DOHH2 (cell line): ENCODE data around the gene PSD4.

ENCODE experiments used
- H3F3A ChIP-seq: fragments of 200-600 bp; sonication (generic), shearing (Covaris generic); 2 replicates; pipeline ENCODE4 v1.6.0; 2016; ENCODE audit warnings: antibody characterized with exemption, mild to moderate bottlenecking; ENCODE audit not compliant: control insufficient read depth, insufficient read depth
- H3K27ac ChIP-seq: fragments of 200-600 bp; sonication (generic); 2 replicates; pipeline ENCODE4 v1.5.1; 2014; ENCODE audit warnings: low read depth, mild to moderate bottlenecking, low read length, moderate library complexity
- H3K27me3 ChIP-seq: fragments of 200-600 bp; sonication (generic); 2 replicates; pipeline ENCODE4 v1.6.1; 2014; ENCODE audit warnings: mild to moderate bottlenecking, low read length, mixed read lengths; ENCODE audit not compliant: control insufficient read depth
- H3K36me3 ChIP-seq: fragments of 200-600 bp; sonication (generic); 2 replicates; pipeline ENCODE4 v1.6.1; 2014; ENCODE audit warnings: mild to moderate bottlenecking, low read length, moderate library complexity, mixed read lengths; ENCODE audit not compliant: control insufficient read depth
- H3K4me1 ChIP-seq: fragments of 200-600 bp; sonication (generic); 2 replicates; pipeline ENCODE4 v1.6.1; 2014; ENCODE audit warnings: mild to moderate bottlenecking, low read length, mixed read lengths; ENCODE audit not compliant: control insufficient read depth
- H3K4me2 ChIP-seq: fragments of 200-600 bp; sonication (generic); 2 replicates; pipeline ENCODE4 v1.6.0; 2014; ENCODE audit warnings: mild to moderate bottlenecking, low read length, moderate library complexity
- H3K4me3 ChIP-seq: fragments of 200-600 bp; sonication (generic); 2 replicates; pipeline ENCODE4 v1.5.1; 2014; ENCODE audit warnings: mild to moderate bottlenecking, low read length, mixed read lengths
- H3K79me2 ChIP-seq: fragments of 200-600 bp; sonication (generic); 2 replicates; pipeline ENCODE4 v1.6.1; 2014; ENCODE audit warnings: mild to moderate bottlenecking, low read length, mixed read lengths; ENCODE audit not compliant: control insufficient read depth
- H3K9me2 ChIP-seq: fragments of 200-600 bp; sonication (generic); replicated peaks from 2 replicates; pipeline ENCODE4 v1.6.1; 2014; ENCODE audit warnings: mild to moderate bottlenecking, low read length, mixed read lengths; ENCODE audit not compliant: control insufficient read depth
- H3K9me3 ChIP-seq: fragments of 200-600 bp; sonication (generic); 2 replicates; pipeline ENCODE4 v1.6.1; 2014; ENCODE audit warnings: antibody characterized with exemption, low read length, mixed read lengths; ENCODE audit not compliant: control insufficient read depth, insufficient read depth
- H4K20me1 ChIP-seq: fragments of 200-600 bp; sonication (generic); 2 replicates; pipeline ENCODE4 v1.6.0; 2014; ENCODE audit warnings: low read depth, mild to moderate bottlenecking, antibody characterized with exemption, low read length, moderate library complexity; ENCODE audit not compliant: control insufficient read depth, insufficient read depth
- EZH2phosphoT487 ChIP-seq: fragments of 200-600 bp; sonication (generic); IDR thresholded peaks from 2 replicates; pipeline ENCODE4 v1.6.1; 2017; ENCODE audit warnings: borderline replicate concordance, mild to moderate bottlenecking, antibody characterized with exemption, low read length, moderate library complexity, mixed read lengths
- TF ChIP-seq, protein P1 (sequence below): fragments of 200-600 bp; sonication (generic); IDR thresholded peaks from one replicate; pipeline ENCODE4 v1.5.1; 2014; ENCODE audit warnings: antibody characterized with exemption, mild to moderate bottlenecking, low read depth, low read length; ENCODE audit not compliant: poor library complexity, severe bottlenecking

The PSD4 gene

DNA sequence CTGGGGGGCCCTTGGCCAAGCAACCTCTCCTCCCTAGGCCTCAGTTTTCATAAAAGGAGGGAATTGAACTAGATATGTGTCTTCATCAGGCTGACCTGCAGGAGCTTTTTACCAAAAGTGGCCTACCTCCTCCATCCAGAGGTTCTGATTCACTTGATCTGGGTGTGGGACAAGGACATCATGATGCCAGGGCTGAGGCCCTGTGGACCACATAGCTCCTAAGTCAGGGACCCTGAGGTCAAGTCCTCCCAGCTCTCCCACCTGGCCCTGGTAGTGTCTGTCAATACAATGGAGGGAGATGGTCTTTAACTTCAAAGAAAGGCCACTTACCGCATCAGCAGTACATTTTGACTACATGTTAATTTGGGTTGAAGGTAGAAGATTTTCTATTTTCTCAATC, 35.9 kb upstream of the PSD4 start:
- H3K4me2 ChIP-seq, result no peak overlapping the region
- H4K20me1 ChIP-seq, result no peaks in the 10 kb centered on the region
- no peak overlapping the region for H3K27ac ChIP-seq

GRCh38 chr2:113138428-113139322, 35.1 kb upstream of the PSD4 start:
- Histone ChIP-seq H3K27me3 (no peaks in the 10 kb centered on the region), H3K9me2 (no peaks in the 10 kb centered on the region), H3K79me2 (no peaks in the 10 kb centered on the region), H3K4me2 (peak overlapping the region; percentile 63), H4K20me1 (no peaks in the 10 kb centered on the region), H3K27ac (no peak overlapping the region), H3K4me1 (peaks cover 10% of the 10 kb centered on the region), H3K4me3 (peak overlapping the region; percentile 50), H3K9me3 (no peaks in the 10 kb centered on the region), H3K36me3 (no peaks in the 10 kb centered on the region), H3F3A (no peaks in the 10 kb centered on the region)
- no peak for TF ChIP-seq EZH2phosphoT487
- TF ChIP-seq, protein P1, sequence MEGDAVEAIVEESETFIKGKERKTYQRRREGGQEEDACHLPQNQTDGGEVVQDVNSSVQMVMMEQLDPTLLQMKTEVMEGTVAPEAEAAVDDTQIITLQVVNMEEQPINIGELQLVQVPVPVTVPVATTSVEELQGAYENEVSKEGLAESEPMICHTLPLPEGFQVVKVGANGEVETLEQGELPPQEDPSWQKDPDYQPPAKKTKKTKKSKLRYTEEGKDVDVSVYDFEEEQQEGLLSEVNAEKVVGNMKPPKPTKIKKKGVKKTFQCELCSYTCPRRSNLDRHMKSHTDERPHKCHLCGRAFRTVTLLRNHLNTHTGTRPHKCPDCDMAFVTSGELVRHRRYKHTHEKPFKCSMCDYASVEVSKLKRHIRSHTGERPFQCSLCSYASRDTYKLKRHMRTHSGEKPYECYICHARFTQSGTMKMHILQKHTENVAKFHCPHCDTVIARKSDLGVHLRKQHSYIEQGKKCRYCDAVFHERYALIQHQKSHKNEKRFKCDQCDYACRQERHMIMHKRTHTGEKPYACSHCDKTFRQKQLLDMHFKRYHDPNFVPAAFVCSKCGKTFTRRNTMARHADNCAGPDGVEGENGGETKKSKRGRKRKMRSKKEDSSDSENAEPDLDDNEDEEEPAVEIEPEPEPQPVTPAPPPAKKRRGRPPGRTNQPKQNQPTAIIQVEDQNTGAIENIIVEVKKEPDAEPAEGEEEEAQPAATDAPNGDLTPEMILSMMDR, result peak; percentile 77

More for the DNA sequence above, 35.9 kb upstream of the PSD4 start:
- Histone ChIP-seq H3K4me3 (no peak overlapping the region), H3F3A (no peaks in the 10 kb centered on the region), H3K27me3 (no peaks in the 10 kb centered on the region), H3K9me2 (no peaks in the 10 kb centered on the region), H3K4me1 (peaks cover 10% of the 10 kb centered on the region), H3K36me3 (no peaks in the 10 kb centered on the region), H3K79me2 (no peaks in the 10 kb centered on the region), H3K9me3 (no peaks in the 10 kb centered on the region)
- no peak for TF ChIP-seq EZH2phosphoT487
- TF ChIP-seq, protein P1, result no peak

- H3K36me3 ChIP-seq, result no peaks in the 10 kb centered on the region
Observed at GRCh38 chr2:113141451-113141850, 32.3 kb upstream of the PSD4 start.

More at GRCh38 chr2:113141451-113141850, 32.3 kb upstream of the PSD4 start:
- Histone ChIP-seq H3K79me2 (no peaks in the 10 kb centered on the region), H4K20me1 (no peaks in the 10 kb centered on the region), H3F3A (no peaks in the 10 kb centered on the region), H3K9me2 (no peaks in the 10 kb centered on the region), H3K9me3 (no peaks in the 10 kb centered on the region; the same call in 1 of the 2 replicates), H3K4me2 (no peak overlapping the region), H3K4me1 (peaks cover 10% of the 10 kb centered on the region), H3K27ac (no peak overlapping the region), H3K27me3 (no peaks in the 10 kb centered on the region), H3K4me3 (no peak overlapping the region)
- TF ChIP-seq EZH2phosphoT487, result no peak
- TF ChIP-seq, protein P1, result no peak
